ENCODE data around the gene ADGRG6. TPM values are rescaled to one million over a fixed set of nuclear protein-coding genes. Genes with fewer than 3 reads are reported as not detected.

Gene ADGRG6
- total and polyA plus RNA-seq, 2 donors (not counting 1 experiment from before 2014, with no cell fraction given) = 49.9 to 67.2 TPM

DNA sequence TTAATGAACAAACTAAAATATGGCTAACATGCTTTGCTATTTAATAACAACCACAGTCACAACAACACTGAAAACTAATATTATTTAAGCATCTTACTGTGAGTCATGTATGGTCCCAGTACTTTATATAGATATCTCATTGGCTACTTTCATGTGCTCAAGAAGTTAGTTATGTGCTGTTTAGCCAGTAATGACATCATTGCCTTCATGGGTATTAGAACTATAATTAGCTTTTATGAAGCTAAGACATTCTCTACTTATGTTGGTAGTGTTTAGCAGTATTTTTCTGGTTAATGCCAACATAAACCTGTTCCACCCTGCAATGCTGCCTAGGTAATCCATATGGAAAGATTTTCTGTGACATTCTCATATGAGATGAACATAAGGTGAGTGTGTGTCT is 56.1 kb downstream of the ADGRG6 start:
- Histone ChIP-seq H4K20me1 (ENCODE audit: control insufficient read depth, extremely low read depth, insufficient read depth, low read length) (no peaks in the 10 kb centered on the region), H3K9ac (ENCODE audit: insufficient read depth, low read length) (no peak overlapping the region), H2AFZ (ENCODE audit: low read length) (no peak overlapping the region), H3K79me2 (ENCODE audit: control insufficient read depth, insufficient read depth, low read length) (no peaks in the 10 kb centered on the region), H3K27ac (ENCODE audit: insufficient read depth, low read length) (no peak overlapping the region), H3K36me3 (ENCODE audit: control insufficient read depth, insufficient read depth, low read length) (no peaks in the 10 kb centered on the region), H3K9me3 (ENCODE audit: control insufficient read depth, insufficient read depth, low read depth, low read length) (no peaks in the 10 kb centered on the region), H3K4me3 (replicated peaks in 1 of 4; ENCODE audit: control extremely low read depth in 1 of 4, insufficient read depth in 1 of 4, low read depth in 3 of 4, low read length in 4 of 4) (no peak overlapping the region), H3K27me3 (ENCODE audit: control insufficient read depth, insufficient read depth, low read length) (no peaks in the 10 kb centered on the region), H3K4me1 (ENCODE audit: control insufficient read depth, extremely low read depth, insufficient read depth, low read length) (peaks cover 24% of the 10 kb centered on the region), H3K4me2 (ENCODE audit: extremely low read depth, insufficient read depth, low read length) (no peak overlapping the region)
- peak in 1 of 2 donors; percentile 29 for DNase-seq (ENCODE audit: low read depth in 2 of 2)
- TF ChIP-seq EZH2 (IDR thresholded peaks at IDR 0.05; ENCODE audit: low read length, missing control alignments) = no peak
- TF ChIP-seq, protein P1, sequence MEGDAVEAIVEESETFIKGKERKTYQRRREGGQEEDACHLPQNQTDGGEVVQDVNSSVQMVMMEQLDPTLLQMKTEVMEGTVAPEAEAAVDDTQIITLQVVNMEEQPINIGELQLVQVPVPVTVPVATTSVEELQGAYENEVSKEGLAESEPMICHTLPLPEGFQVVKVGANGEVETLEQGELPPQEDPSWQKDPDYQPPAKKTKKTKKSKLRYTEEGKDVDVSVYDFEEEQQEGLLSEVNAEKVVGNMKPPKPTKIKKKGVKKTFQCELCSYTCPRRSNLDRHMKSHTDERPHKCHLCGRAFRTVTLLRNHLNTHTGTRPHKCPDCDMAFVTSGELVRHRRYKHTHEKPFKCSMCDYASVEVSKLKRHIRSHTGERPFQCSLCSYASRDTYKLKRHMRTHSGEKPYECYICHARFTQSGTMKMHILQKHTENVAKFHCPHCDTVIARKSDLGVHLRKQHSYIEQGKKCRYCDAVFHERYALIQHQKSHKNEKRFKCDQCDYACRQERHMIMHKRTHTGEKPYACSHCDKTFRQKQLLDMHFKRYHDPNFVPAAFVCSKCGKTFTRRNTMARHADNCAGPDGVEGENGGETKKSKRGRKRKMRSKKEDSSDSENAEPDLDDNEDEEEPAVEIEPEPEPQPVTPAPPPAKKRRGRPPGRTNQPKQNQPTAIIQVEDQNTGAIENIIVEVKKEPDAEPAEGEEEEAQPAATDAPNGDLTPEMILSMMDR (conservative IDR thresholded peaks at IDR 0.05 in 1 of 2, IDR thresholded peaks at IDR 0.05 in 1 of 2; ENCODE audit: low read depth in 1 of 2, low read length in 2 of 2) = no peak

DNA sequence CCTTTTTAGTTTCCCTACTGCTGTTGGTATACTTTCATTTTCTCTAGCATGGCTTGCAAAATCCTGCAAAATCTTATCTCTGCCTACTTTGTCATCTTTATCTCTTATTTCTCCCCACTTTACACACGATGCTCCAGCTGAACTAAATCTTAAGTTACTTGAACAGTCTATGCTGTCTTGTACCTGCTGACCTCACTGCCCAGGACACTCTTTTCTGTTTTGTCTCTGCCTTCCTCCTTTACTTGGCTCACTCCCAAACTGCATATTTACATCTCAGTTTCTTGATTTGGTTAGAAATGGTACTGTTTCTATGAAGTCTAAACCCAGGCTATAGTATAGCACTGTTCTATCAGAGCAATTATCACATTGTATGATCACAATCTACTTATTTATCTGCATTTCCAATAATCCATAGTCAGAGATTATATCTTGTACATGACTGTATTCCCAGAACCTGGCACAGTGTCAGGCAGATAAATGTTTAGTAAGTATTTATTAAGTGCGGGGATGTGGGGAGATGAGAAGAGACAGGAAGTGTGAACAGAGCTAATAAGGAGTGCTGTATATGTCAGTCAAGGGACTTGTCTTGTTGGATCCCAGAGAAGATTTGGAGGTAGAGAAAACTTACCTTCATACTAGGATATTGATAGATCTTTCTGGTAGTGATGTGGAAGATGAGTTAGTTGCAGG is 57.6 kb downstream of the ADGRG6 start:
- no peak for DNase-seq (ENCODE audit: low read depth in 2 of 2)
- no peak overlapping the region for H3K4me3 ChIP-seq (replicated peaks in 1 of 4; ENCODE audit: control extremely low read depth in 1 of 4, insufficient read depth in 1 of 4, low read depth in 3 of 4, low read length in 4 of 4)
- TF ChIP-seq, protein P1 (conservative IDR thresholded peaks at IDR 0.05 in 1 of 2, IDR thresholded peaks at IDR 0.05 in 1 of 2; ENCODE audit: low read depth in 1 of 2, low read length in 2 of 2) = no peak
- TF ChIP-seq EZH2 (IDR thresholded peaks at IDR 0.05; ENCODE audit: low read length, missing control alignments) = no peak
- H3K27me3 ChIP-seq (ENCODE audit: control insufficient read depth, insufficient read depth, low read length) = no peaks in the 10 kb centered on the region
- no peaks in the 10 kb centered on the region for H4K20me1 ChIP-seq (ENCODE audit: control insufficient read depth, extremely low read depth, insufficient read depth, low read length)
- H3K4me1 ChIP-seq (ENCODE audit: control insufficient read depth, extremely low read depth, insufficient read depth, low read length) = peaks cover 24% of the 10 kb centered on the region
- no peaks in the 10 kb centered on the region for H3K79me2 ChIP-seq (ENCODE audit: control insufficient read depth, insufficient read depth, low read length)
- H3K4me2 ChIP-seq (ENCODE audit: extremely low read depth, insufficient read depth, low read length) = no peak overlapping the region
- H3K9me3 ChIP-seq (ENCODE audit: control insufficient read depth, insufficient read depth, low read depth, low read length) = no peaks in the 10 kb centered on the region
- no peak overlapping the region for H2AFZ ChIP-seq (ENCODE audit: low read length)
- H3K27ac ChIP-seq (ENCODE audit: insufficient read depth, low read length) = no peak overlapping the region
- H3K36me3 ChIP-seq (ENCODE audit: control insufficient read depth, insufficient read depth, low read length) = no peaks in the 10 kb centered on the region
- H3K9ac ChIP-seq (ENCODE audit: insufficient read depth, low read length) = no peak overlapping the region

DNA sequence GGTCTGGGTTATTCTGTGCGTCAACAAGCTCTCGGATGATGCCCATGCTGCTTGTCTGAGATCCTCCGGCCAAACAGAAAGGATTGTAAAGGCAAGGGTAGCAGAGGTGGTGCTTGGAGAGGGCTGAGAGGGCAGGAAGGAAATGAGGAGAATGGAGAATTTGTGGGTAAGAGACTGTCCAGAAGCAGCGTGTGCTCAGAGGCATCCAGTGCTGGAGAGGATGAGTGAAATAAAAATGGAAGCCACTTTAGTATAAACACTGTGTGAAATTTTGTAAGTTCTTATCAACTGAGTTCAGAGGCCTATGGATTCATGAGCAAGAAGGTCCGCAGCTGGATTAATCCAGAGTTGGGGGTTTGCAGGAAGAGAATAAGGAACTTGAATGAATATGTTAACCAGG is 59.5 kb downstream of the ADGRG6 start:
- no peak for DNase-seq (ENCODE audit: low read depth in 2 of 2)
- Histone ChIP-seq H4K20me1 (ENCODE audit: control insufficient read depth, extremely low read depth, insufficient read depth, low read length) (no peaks in the 10 kb centered on the region), H3K79me2 (ENCODE audit: control insufficient read depth, insufficient read depth, low read length) (no peaks in the 10 kb centered on the region), H3K27me3 (ENCODE audit: control insufficient read depth, insufficient read depth, low read length) (no peaks in the 10 kb centered on the region), H3K36me3 (ENCODE audit: control insufficient read depth, insufficient read depth, low read length) (no peaks in the 10 kb centered on the region), H3K27ac (ENCODE audit: insufficient read depth, low read length) (peak overlapping the region; percentile 30), H3K4me1 (ENCODE audit: control insufficient read depth, extremely low read depth, insufficient read depth, low read length) (peaks cover 22% of the 10 kb centered on the region), H2AFZ (ENCODE audit: low read length) (no peak overlapping the region), H3K4me3 (replicated peaks in 1 of 4; ENCODE audit: control extremely low read depth in 1 of 4, insufficient read depth in 1 of 4, low read depth in 3 of 4, low read length in 4 of 4) (no peak overlapping the region), H3K4me2 (ENCODE audit: extremely low read depth, insufficient read depth, low read length) (no peak overlapping the region), H3K9me3 (ENCODE audit: control insufficient read depth, insufficient read depth, low read depth, low read length) (no peaks in the 10 kb centered on the region), H3K9ac (ENCODE audit: insufficient read depth, low read length) (no peak overlapping the region)
- TF ChIP-seq, protein P1 (conservative IDR thresholded peaks at IDR 0.05 in 1 of 2, IDR thresholded peaks at IDR 0.05 in 1 of 2; ENCODE audit: low read depth in 1 of 2, low read length in 2 of 2) = no peak
- no peak for TF ChIP-seq EZH2 (IDR thresholded peaks at IDR 0.05; ENCODE audit: low read length, missing control alignments)
